KG1 (cell line): ENCODE measurements around the gene CYP2C18.
"Not testable (repeated sequence)": the region's sequence is repeated elsewhere in the genome, so short reads cannot be mapped to it uniquely, and the experiment has no call there.

Source experiments
- DNase-seq: peaks from one replicate; lab custom pipeline; 2025; lab: John Stamatoyannopoulos, UW

Gene CYP2C18

DNA sequence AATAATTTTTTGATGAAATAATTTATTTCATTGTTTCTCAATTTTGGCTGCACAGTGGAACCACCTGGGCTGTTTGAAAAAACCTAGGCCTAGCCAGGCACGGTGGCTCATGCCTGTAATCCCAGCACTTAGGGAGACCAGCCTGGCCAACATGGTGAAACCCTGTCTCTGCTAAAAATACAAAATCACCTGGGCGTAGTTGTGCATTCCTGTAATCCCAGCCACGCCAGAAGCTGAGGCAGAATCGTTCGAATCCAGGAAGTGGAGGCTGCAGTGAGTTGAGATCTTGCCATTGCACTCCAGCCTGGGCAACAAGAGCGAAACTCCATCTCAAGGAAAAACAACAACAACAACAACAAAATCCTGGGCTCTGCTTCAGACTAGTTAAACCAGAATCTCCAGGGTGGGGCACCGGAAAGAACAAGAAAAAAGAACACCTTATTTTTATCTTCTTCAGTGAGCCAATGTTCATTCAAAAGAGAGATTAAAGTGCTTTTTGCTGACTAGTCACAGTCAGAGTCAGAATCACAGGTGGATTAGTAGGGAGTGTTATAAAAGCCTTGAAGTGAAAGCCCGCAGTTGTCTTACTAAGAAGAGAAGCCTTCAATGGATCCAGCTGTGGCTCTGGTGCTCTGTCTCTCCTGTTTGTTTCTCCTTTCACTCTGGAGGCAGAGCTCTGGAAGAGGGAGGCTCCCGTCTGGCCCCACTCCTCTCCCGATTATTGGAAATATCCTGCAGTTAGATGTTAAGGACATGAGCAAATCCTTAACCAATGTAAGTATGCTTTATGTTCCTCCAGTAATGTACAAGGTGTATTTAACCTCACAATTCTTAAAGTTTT is at the start of gene CYP2C18:
Gene CYP2C18 (plus strand): TSS at position 516 of the 841 bp plus-strand sequence. CDS start 91 bp downstream, at position 607.
- no peak for DNase-seq

DNA sequence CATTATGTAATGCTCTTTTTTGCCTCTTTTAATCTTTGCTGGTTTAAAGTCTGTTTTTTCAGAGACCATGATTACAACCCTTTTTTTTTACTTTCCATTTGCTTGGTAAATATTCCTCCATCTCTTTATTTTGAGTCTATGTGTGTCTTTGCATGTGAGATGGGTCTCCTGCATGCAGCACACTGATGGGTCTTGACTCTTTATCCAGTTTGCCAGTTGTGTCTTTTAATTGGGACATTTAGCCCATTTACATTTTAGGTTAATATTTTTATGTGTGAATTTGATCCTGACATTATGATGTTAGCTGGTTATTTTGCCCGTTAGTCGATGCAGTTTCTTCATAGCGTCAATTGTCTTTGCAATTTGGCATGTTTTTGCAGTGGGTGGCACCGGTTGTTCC is 45.4 kb upstream of the CYP2C18 start:
- DNase-seq = not testable (repeated sequence)

DNA sequence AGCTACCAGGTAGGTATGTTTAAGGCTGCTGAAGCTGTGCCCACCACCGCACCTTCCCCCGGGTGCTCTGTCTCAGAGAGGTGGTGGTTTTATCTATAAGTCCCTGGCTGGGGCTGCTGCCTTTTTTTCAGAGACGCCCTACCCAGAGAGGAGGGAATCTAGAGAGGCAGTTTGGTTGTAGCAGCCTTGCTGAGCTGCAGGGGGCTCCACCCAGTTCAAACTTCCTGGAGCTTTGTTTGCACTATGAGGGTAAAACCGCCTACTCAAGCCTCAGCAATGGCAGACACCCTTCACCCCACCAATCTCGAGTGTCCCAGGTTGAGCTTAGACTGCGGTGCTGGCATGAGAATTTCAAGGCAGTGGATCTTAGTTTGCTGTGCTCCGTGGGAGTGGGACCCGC is 43.6 kb upstream of the CYP2C18 start:
- no peak for DNase-seq

GRCh38 chr10:94640562-94640961 is 43.0 kb upstream of the CYP2C18 start:
- no peak for DNase-seq

DNA sequence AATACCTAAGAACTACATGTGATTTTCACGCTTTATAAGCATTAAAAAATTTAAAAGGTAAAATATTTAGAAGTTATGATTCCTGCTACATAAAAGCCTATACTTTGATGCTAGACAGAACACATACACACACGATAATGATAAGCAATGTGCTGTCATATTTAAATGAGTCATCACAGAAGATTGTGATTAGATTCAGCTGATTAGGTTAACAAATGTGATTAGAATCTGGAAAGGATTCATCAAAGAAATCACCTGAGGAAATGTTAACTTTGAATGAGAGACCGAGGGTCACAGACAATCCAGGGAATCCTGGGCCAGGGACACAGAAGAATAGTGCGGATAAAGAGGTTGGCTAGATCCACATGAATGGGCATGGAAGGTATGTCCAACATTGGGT is 42.0 kb upstream of the CYP2C18 start:
- DNase-seq = no peak

DNA sequence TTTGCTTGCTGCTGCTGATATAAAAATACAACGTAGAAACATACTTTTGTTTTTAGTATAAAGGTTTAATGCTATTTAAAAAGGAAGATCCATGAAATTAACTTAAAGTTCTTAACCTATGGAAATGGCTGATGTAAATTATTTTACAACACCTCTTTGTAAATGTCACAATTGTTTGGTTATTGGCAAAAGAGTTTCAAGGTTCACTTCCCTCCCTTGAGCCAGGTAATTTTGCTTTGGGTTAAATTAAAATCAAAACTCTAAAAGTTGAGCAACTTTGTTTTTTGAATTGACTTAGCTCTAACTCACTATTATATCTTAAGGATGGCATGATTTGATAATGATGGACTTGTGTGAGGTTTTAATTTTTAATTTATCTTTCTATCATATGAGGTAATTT is 39.2 kb upstream of the CYP2C18 start:
- no peak for DNase-seq

DNA sequence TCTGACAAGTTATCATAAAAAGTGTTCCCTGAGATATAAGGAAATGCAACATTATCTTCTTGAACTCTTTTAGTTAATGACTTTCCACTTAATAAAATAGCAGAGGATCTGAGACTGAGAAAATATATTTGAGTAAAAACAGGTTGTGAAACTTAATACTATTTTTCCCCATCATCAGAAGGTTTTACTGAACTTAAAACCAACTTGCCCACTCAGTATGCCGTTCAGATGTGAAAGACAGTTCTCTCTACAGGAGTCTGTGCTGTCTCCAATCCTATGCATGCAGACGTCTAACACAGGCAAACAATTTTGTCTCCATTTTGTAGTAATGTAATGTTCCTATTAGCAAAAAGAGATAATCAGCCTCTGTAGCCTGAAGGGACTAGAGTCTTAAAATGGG is 38.2 kb upstream of the CYP2C18 start:
- DNase-seq = no peak

- DNase-seq = not testable (repeated sequence)
These were observed 28.3 kb upstream of the CYP2C18 start for GRCh38 chr10:94655201-94655600.

DNA sequence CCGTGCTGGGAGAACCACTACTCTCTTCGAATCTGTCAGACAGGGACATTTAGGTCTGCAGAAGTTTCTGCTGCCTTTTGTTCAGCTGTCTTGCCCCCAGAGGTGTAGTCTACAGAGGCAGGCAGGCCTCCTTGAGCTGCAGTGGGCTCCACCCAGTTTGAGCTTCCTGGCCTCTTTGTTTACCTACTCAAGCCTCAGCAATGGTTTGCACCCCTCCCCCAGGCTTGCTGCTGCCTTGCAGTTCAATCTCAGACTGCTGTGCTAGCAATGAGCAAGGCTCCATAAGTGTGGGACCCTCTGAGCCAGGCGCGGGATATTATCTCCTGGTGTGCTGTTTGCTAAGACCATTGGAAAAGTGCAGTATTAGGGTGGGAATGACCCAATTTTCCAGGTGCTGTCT is 20.5 kb upstream of the CYP2C18 start:
- not testable (repeated sequence) for DNase-seq

DNA sequence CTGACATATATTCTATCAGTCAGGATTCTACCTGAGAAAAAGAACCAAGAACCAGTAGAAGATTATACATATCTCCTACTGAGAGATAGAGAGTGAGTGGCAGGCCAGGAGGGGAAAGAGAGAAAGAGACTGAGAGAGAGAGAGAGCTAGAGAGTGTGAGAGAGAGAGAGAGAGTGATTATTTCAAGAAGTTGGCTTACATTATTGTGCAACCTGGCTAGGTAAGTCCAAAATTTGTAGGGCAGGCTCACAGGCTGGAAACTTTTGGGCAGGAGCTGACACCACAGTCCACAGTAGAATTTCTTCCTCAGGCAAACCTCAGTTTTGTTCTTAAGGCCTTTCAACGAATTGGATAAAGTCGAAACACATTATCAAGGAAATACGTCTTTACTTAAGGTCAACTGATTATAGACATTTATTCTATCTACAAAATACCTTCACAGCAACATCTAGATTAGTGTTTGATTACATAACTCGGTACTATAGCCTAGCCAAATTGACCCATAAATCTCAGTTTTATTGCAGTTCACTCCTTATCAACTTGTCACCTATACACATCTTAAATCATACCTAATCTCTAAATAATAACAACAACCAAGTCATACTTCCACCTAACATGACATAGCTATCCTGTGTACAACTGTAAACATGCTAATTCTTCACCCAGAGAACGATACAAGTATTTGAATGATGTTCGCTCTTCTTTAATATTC is 17.0 kb upstream of the CYP2C18 start:
- no peak for DNase-seq

DNA sequence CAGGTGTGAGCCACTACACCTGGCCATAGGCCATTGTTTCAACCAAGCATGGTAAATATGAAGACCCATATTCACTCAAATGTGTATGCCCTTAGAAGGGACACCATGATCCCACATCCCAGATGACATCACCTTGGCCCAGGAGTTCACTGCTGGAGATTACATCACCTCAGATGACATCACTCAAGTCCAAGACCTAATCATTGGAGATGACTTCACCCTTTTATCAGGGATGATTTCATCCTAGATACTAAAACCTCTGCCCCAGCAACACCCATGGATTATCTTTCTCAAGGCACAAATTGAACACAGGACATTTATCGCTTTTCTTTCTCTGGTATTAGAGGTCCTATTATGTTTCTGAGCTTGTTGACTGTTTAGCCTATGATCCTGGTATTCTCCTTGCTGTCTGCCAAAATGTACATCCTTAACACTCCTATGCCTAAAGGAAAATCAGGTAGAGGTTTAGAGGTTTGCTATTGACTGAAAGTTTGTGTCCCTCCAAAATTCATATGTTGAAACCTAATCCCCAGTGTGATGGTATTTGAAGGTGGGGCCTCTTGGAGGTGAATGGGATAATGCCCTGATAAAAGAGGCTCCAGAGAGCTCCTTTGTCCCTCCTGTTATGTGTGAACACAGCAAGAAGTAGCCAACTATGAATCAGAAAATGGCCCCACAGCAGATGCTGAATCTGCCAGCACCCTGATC is 9.8 kb upstream of the CYP2C18 start:
- no peak for DNase-seq

DNA sequence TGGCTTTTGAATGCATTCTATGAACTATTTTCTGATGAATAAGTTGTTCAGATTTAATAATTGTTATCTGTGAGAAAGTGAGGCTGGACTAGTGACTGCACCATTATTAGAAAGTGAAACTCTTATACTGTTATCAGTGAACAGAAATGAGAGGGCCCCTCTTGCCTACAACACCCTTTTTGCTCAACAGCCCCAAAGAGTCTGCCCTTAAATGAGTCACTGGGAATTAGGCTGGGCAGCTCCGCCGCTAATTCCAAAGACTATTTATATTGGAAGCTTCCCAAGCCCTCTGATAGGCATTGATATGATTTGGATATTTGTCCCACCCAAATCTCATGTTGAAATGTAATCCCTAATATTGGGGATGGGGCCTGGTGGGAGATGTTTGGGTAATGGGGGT is 7.0 kb upstream of the CYP2C18 start:
- no peak for DNase-seq

GRCh38 chr10:94677691-94678090 is 5.8 kb upstream of the CYP2C18 start:
- no peak for DNase-seq

DNA sequence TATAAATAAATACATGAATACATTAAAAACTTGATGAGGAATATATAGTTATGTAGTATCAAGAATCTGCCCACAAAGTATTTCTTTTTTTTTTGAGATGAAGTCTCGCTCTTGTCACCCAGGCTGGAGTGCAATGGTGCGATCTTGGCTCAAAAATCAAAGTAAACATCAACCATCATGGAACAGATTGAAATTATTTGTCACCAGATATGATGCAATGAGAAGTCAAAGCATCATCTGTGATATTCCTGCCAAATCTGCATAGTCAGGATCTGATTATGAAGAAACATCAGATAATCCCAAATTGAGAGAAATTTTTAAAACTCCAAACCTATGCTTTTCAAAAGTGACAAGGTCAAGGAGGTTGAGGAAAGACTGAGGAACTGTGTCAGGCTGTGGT is 5.1 kb upstream of the CYP2C18 start:
- no peak for DNase-seq

- no peak for DNase-seq
These were observed 3.0 kb upstream of the CYP2C18 start for GRCh38 chr10:94680544-94680943.

DNA sequence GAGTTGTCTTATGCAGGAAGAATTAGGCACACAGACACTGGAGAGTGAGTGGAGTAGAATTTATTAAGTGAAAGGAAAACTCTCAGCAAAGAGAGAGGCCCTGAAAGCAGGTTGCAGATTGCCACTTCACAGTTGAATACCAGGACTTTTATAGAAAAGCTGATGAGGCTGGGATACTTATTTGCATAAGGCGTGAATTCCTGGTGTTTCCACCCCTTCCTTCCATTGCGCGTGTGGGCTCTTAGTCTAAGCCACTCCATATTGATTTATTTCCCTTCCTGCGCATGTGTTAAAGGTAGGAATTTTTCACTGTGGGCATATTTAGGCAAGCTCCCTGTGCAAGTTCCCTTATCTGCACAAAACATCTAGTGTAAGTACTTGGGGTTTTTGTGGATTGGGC is 893 bp upstream of the CYP2C18 start:
- not testable (repeated sequence) for DNase-seq

- DNase-seq = no peak
These were observed 4.2 kb downstream of the CYP2C18 start for GRCh38 chr10:94687625-94688248.

DNA sequence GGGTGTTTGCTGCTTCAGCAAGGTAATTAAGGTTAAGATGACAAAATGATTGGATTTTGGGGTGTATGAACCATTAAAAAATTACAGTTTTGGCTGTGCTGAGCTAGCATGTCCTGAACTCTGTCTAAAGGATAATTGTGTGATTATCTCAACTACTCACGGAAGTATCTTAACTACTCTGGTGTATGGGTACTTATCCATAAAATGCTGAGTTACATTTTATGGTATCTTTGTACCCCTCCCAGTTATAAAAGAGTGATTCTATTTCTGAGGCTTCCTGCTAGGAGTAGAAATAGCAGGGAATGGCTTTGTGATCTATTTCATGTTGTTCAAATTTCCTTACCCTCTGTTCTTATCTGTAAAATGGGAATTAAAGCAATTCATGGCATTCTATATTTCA is 22.6 kb downstream of the CYP2C18 start:
- no peak for DNase-seq

DNA sequence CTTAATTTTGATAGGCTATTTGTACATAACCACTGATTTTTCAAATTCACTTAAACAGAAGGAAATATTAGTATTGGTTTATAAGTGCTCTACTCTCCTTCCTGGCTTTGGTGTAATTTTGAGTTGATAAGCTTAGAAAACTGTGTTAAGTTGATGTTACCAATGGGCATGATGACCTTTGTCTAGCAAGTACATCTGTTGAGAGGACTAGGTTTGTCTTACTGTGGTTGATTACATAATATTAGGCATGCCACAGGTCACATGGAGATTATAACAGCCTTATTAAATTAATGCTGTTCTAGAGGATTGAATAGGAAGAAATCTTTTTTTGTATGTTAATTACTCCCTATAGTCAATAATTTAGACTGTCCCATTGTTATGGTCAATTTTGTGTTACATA is 27.0 kb downstream of the CYP2C18 start:
- DNase-seq = no peak

GRCh38 chr10:94725871-94726270 is 42.3 kb downstream of the CYP2C18 start:
- no peak for DNase-seq

GRCh38 chr10:94735197-94735596 is 51.7 kb downstream of the CYP2C18 start:
- DNase-seq = no peak

- DNase-seq = no peak
These were observed 55.1 kb downstream of the CYP2C18 start for GRCh38 chr10:94738588-94738987.
